SU-DHL-6 (cell line): ENCODE data around the gene ITGB4.

Source experiments
- H2AFZ ChIP-seq: fragments of 200-600 bp; sonication (generic); 2 replicates; pipeline ENCODE4 v1.6.1; 2014; ENCODE audit warnings: low read depth, mild to moderate bottlenecking, moderate library complexity, mixed read lengths, antibody characterized with exemption, low read length; ENCODE audit not compliant: severe bottlenecking
- H3F3A ChIP-seq: fragments of 200-600 bp; shearing (Covaris generic); 2 replicates; pipeline ENCODE4 v1.6.0; 2016; ENCODE audit warnings: antibody characterized with exemption, mild to moderate bottlenecking; ENCODE audit not compliant: insufficient read depth
- H3K27ac ChIP-seq: fragments of 200-600 bp; sonication (generic); 2 replicates; pipeline ENCODE4 v1.5.1; 2016; ENCODE audit warnings: low read depth, mild to moderate bottlenecking, low read length, moderate library complexity, mixed read lengths
- H3K27me3 ChIP-seq: fragments of 200-600 bp; sonication (generic), shearing (Covaris generic); 2 replicates; pipeline ENCODE4 v1.6.0; 2014; ENCODE audit warnings: mild to moderate bottlenecking, low read length
- H3K36me3 ChIP-seq: fragments of 200-600 bp; sonication (generic); 2 replicates; pipeline ENCODE4 v1.6.1; 2014; ENCODE audit warnings: mild to moderate bottlenecking, low read length, mixed read lengths
- H3K4me2 ChIP-seq: fragments of 300-600, 200-600 bp; shearing (Covaris generic), sonication (generic); 2 replicates; pipeline ENCODE4 v1.6.0; 2014; ENCODE audit warnings: low read length, low read depth, mild to moderate bottlenecking; ENCODE audit not compliant: poor library complexity, severe bottlenecking
- H3K4me3 ChIP-seq: fragments of 200-600 bp; sonication (generic); 2 replicates; pipeline ENCODE4 v1.5.1; 2014; ENCODE audit warnings: antibody characterized with exemption, low read length, mild to moderate bottlenecking, mixed read lengths; ENCODE audit not compliant: insufficient read depth, poor library complexity, severe bottlenecking
- H3K79me2 ChIP-seq: fragments of 200-600 bp; sonication (generic); 2 replicates; pipeline ENCODE4 v1.6.1; 2014; ENCODE audit warnings: mild to moderate bottlenecking, low read length, moderate library complexity; ENCODE audit not compliant: insufficient read depth
- H3K9ac ChIP-seq: fragments of 200-600 bp; sonication (generic); 2 replicates; pipeline ENCODE4 v1.7.0; 2014; ENCODE audit warnings: mild to moderate bottlenecking, low read length
- H3K9me2 ChIP-seq: fragments of 200-600 bp; sonication (generic); replicated peaks from 2 replicates; pipeline ENCODE4 v1.6.1; 2014; ENCODE audit warnings: low read length; ENCODE audit not compliant: insufficient read depth
- H3K9me3 ChIP-seq: fragments of 200-600 bp; sonication (generic); 2 replicates; pipeline ENCODE4 v1.6.1; 2014; ENCODE audit warnings: low read length, mixed read lengths; ENCODE audit not compliant: insufficient read depth
- H4K20me1 ChIP-seq: fragments of 200-600 bp; sonication (generic); 2 replicates; pipeline ENCODE4 v1.6.1; 2014; ENCODE audit warnings: low read depth, mild to moderate bottlenecking, antibody characterized with exemption, low read length, moderate library complexity, mixed read lengths
- EZH2phosphoT487 ChIP-seq: fragments of 200-600 bp; sonication (generic), shearing (Covaris generic); conservative IDR thresholded peaks from 2 replicates; pipeline ENCODE4 v1.6.1; 2018; ENCODE audit warnings: mild to moderate bottlenecking, antibody characterized with exemption, low read length, moderate library complexity, mixed read lengths
- TF ChIP-seq, protein P1 (sequence below): fragments of 200-600 bp; sonication (generic); IDR thresholded peaks from one replicate; pipeline ENCODE4 v1.5.1; 2017; ENCODE audit warnings: antibody characterized with exemption, mild to moderate bottlenecking, low read length, moderate library complexity; ENCODE audit not compliant: insufficient read depth, poor library complexity, severe bottlenecking

The ITGB4 gene

GRCh38 chr17:75723171-75723930 is 2.1 kb downstream of the ITGB4 start:
- H3K9me3 ChIP-seq, result no peaks in the 10 kb centered on the region
- H3K79me2 ChIP-seq, result no peaks in the 10 kb centered on the region
- no peak overlapping the region for H3K4me2 ChIP-seq
- H3K9me2 ChIP-seq, result no peaks in the 10 kb centered on the region
- no peak for TF ChIP-seq EZH2phosphoT487
- TF ChIP-seq, protein P1, sequence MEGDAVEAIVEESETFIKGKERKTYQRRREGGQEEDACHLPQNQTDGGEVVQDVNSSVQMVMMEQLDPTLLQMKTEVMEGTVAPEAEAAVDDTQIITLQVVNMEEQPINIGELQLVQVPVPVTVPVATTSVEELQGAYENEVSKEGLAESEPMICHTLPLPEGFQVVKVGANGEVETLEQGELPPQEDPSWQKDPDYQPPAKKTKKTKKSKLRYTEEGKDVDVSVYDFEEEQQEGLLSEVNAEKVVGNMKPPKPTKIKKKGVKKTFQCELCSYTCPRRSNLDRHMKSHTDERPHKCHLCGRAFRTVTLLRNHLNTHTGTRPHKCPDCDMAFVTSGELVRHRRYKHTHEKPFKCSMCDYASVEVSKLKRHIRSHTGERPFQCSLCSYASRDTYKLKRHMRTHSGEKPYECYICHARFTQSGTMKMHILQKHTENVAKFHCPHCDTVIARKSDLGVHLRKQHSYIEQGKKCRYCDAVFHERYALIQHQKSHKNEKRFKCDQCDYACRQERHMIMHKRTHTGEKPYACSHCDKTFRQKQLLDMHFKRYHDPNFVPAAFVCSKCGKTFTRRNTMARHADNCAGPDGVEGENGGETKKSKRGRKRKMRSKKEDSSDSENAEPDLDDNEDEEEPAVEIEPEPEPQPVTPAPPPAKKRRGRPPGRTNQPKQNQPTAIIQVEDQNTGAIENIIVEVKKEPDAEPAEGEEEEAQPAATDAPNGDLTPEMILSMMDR, result no peak
- no peaks in the 10 kb centered on the region for H3K27me3 ChIP-seq
- H3K36me3 ChIP-seq, result no peaks in the 10 kb centered on the region
- no peak overlapping the region for H3K4me3 ChIP-seq
- no peak overlapping the region for H3K9ac ChIP-seq
- H2AFZ ChIP-seq, result no peak overlapping the region
- H3K27ac ChIP-seq, result no peak overlapping the region
- no peaks in the 10 kb centered on the region for H4K20me1 ChIP-seq
- H3F3A ChIP-seq, result no peaks in the 10 kb centered on the region

DNA sequence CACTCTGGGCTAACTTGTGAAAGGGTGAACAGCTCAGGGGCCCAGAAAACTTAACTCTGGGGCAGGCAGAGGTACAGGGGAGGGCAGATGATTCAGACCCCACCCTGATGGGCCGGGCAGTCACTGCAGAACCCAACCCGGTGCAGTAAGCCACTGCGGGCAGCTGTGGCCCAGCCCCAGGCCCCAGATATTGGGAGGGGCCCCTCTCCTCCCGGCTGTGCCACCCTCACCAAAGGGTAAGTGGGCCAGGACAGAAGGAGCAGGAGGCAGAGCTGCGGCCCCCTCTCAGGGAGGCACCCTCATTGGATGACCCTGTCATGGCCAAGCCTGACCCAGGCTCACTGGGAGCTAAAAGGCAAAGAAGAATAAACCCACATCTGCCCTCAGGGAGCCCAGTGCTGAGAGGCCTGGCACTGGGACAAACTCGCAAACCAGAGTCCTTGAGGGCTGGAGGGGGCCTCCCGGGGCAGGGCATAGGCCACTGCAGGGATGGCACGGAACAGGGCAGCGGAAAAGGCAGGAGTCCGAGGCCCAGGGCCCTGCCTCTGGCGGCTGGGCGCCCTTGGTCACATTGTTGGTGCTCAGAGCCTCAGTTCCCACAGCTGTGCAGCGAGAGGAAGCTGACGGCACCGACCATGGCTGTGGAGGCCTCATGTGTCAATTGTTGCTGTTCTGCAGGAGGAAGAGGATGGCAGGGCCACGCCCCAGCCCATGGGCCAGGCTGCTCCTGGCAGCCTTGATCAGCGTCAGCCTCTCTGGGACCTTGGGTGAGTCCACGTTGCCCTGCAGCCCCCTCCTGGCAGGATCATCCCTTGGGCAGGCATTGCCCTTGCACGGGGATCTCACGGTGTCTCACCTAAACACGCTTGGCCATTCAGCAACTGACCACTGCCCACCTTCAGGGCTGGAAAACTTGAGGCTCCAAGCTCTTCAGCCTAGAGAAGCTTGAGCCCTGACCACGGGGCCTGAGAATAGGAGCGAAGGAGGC is 3.1 kb downstream of the ITGB4 start:
- Histone ChIP-seq H3K27ac (no peak overlapping the region), H3K36me3 (no peaks in the 10 kb centered on the region), H3K9me2 (no peaks in the 10 kb centered on the region), H4K20me1 (no peaks in the 10 kb centered on the region), H3K4me3 (no peak overlapping the region), H2AFZ (no peak overlapping the region), H3K9ac (no peak overlapping the region), H3F3A (no peaks in the 10 kb centered on the region), H3K9me3 (no peaks in the 10 kb centered on the region), H3K79me2 (no peaks in the 10 kb centered on the region), H3K4me2 (no peak overlapping the region), H3K27me3 (no peaks in the 10 kb centered on the region)
- TF ChIP-seq EZH2phosphoT487, result no peak
- TF ChIP-seq, protein P1, result no peak

DNA sequence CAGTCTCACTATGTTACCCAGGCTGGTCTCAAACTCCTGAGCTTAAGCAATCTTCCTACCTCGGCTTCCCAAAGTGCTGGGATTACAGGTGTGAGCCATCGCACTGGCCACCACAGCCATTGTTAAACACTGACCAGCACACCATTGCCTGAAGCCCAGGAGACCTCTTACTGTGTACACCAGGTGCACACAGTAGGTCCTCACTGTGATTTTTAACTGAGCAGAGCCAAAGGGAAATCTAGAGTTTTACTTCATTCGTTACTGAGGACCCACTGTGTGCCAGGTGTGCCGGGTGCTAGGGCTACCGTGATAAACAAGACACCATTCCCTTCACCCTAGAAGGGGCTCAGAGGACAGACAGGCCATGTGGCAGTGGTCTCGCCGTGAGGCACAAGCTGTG is 4.2 kb downstream of the ITGB4 start:
- H3K4me2 ChIP-seq, result no peak overlapping the region
- H3K36me3 ChIP-seq, result no peaks in the 10 kb centered on the region
- no peaks in the 10 kb centered on the region for H3K79me2 ChIP-seq
- no peak overlapping the region for H3K9ac ChIP-seq
- H3K4me3 ChIP-seq, result no peak overlapping the region
- no peak overlapping the region for H3K27ac ChIP-seq
- no peaks in the 10 kb centered on the region for H3K9me3 ChIP-seq
- no peaks in the 10 kb centered on the region for H4K20me1 ChIP-seq
- H2AFZ ChIP-seq, result no peak overlapping the region
- TF ChIP-seq, protein P1, result no peak
- TF ChIP-seq EZH2phosphoT487, result no peak
- H3F3A ChIP-seq, result no peaks in the 10 kb centered on the region
- no peaks in the 10 kb centered on the region for H3K27me3 ChIP-seq
- H3K9me2 ChIP-seq, result no peaks in the 10 kb centered on the region
